Endothelial cell of umbilical vein (primary cell): ENCODE measurements around the gene IGFL1. TPM values are rescaled to one million over a fixed set of nuclear protein-coding genes. Genes with fewer than 3 reads are reported as not detected.

ENCODE experiments used
- BruUV-seq: library from RNA; stranded (reverse); fragments of 400-500 nt; replicated peaks from 2 replicates; lab custom pipeline; 2021; lab: Mats Ljungman, UMichigan
- CTCF ChIA-PET: fragments of 300-600, 350-600 bp; sonication (Branson Sonifier 250); formaldehyde crosslinking; loops from one replicate; lab custom pipeline; 2021; ENCODE audit warnings: antibody characterized with exemption, inconsistent platforms; lab: Charles Lee
- POLR2A ChIA-PET: fragments of 300-600, 350-600 bp; sonication (Branson Sonifier 250); formaldehyde crosslinking; loops from one replicate; lab custom pipeline; 2021; ENCODE audit warnings: antibody characterized with exemption, inconsistent platforms; lab: Charles Lee
- DNase-seq: peaks from one replicate; pipeline ENCODE4 v3.0.0-alpha.2; 2011; ENCODE audit warnings: low read depth, low spot score
- FAIRE-seq: peaks from 2 replicates; lab custom pipeline; 2011; peaks lifted over from hg19 to GRCh38; lab: Jason Lieb, UNC
- H2AFZ ChIP-seq: 2 replicates; pipeline ENCODE4 v1.6.0; 2012; ENCODE audit warnings: low read depth, low read length, control low read depth, inconsistent platforms
- H3K27ac ChIP-seq: 2 replicates; pipeline ENCODE4 v1.5.1; 2011; ENCODE audit warnings: low read depth, mild to moderate bottlenecking, control low read depth, low read length, moderate library complexity; ENCODE audit not compliant: insufficient read depth
- H3K27me3 ChIP-seq, 2 experiments: 2 replicates each; pipeline versions ENCODE4 v1.6.0 to v1.6.1; 2011; ENCODE audit warnings: low read length in 2 of 2, mixed read lengths in 1 of 2; ENCODE audit not compliant: control insufficient read depth in 2 of 2, insufficient read depth in 2 of 2
- H3K36me3 ChIP-seq, 2 experiments: 2 replicates in 1 of 2; 3 replicates in 1 of 2; pipeline ENCODE4 v1.5.1; 2011; ENCODE audit warnings: low read length in 2 of 2, mild to moderate bottlenecking in 1 of 2, moderate library complexity in 1 of 2; ENCODE audit not compliant: control insufficient read depth in 2 of 2, insufficient read depth in 2 of 2; ENCODE audit errors: extremely low read depth in 1 of 2
- H3K4me1 ChIP-seq: 3 replicates; pipeline ENCODE4 v1.5.1; 2011; ENCODE audit warnings: mild to moderate bottlenecking, low read length; ENCODE audit not compliant: control insufficient read depth, insufficient read depth; ENCODE audit errors: extremely low read depth
- H3K4me2 ChIP-seq: 2 replicates; pipeline ENCODE4 v1.6.1; 2011; ENCODE audit warnings: low read length, control low read depth, mixed read lengths; ENCODE audit not compliant: insufficient read depth
- H3K4me3 ChIP-seq, 3 experiments: fragments of 200-600 bp in 1 of 3; sonication (generic), shearing (Covaris generic) in 1 of 3; replicated peaks in 1 of 3; 2 replicates each; pipeline ENCODE4 v1.5.1; 2011 to 2016; ENCODE audit warnings: control low read depth in 3 of 3, low read length in 3 of 3, mild to moderate bottlenecking in 2 of 3, inconsistent platforms in 1 of 3, low read depth in 1 of 3, moderate library complexity in 1 of 3; ENCODE audit not compliant: insufficient read depth in 1 of 3
- H3K79me2 ChIP-seq: 2 replicates; pipeline ENCODE4 v1.6.0; 2012; ENCODE audit warnings: low read length, inconsistent platforms; ENCODE audit not compliant: control insufficient read depth, insufficient read depth
- H3K9ac ChIP-seq: replicated peaks from 2 replicates; pipeline ENCODE3; 2011; ENCODE audit warnings: low read length, control low read depth; ENCODE audit not compliant: insufficient read depth; ENCODE audit errors: extremely low read depth
- H3K9me1 ChIP-seq: replicated peaks from 3 replicates; pipeline ENCODE4 v1.6.0; 2011; ENCODE audit warnings: mild to moderate bottlenecking, low read length; ENCODE audit not compliant: control insufficient read depth, insufficient read depth; ENCODE audit errors: extremely low read depth
- H3K9me3 ChIP-seq: replicated peaks from 2 replicates; pipeline ENCODE4 v1.5.1; 2012; ENCODE audit warnings: low read length, inconsistent platforms; ENCODE audit not compliant: control insufficient read depth, insufficient read depth
- H4K20me1 ChIP-seq: replicated peaks from 2 replicates; pipeline ENCODE3; 2011; ENCODE audit warnings: mild to moderate bottlenecking, low read length; ENCODE audit not compliant: control insufficient read depth, insufficient read depth; ENCODE audit errors: extremely low read depth
- FOS ChIP-seq: IDR thresholded peaks from 2 replicates; pipeline ENCODE4 v1.6.1; 2011; ENCODE audit warnings: mild to moderate bottlenecking, low read length, moderate library complexity, borderline replicate concordance; ENCODE audit not compliant: insufficient read depth
- GATA2 ChIP-seq: IDR thresholded peaks from 2 replicates; pipeline ENCODE4 v1.7.0; 2011; ENCODE audit warnings: low read depth, mild to moderate bottlenecking, moderate library complexity, mixed read lengths, low read length; ENCODE audit not compliant: insufficient read length, insufficient read depth
- JUN ChIP-seq: IDR thresholded peaks from 2 replicates; pipeline ENCODE4 v1.6.1; 2011; ENCODE audit warnings: borderline replicate concordance, low read depth; ENCODE audit not compliant: insufficient read length, insufficient read depth
- dilution Hi-C: fragments of 300-500 bp; cut with MboI; formaldehyde crosslinking; loops from one replicate; pipeline ENCODE4 v1.15.0; 2019; ENCODE audit warnings: low sequenced_read_pairs; ENCODE audit not compliant: extremely low pct_ligation_motif_present
- intact Hi-C: fragments of 100-400 bp; cut with micrococcal nuclease; formaldehyde crosslinking; loops from one replicate; pipeline ENCODE4 v1.10.0; 2022
- polyA plus RNA-seq, 4 experiments: library from polyadenylated mRNA; depleted of rRNA in 3 of 4; stranded (reverse) in 3 of 4; unstranded in 1 of 4; fragments of >200 nt; gene quantifications; 2 replicates each; pipeline versions ENCODE4 v1.2.1 to v1.2.3, GENCODE V29; 2011 to 2012; ENCODE audit warnings: missing spikeins in 1 of 4
- total RNA-seq: library from RNA; stranded (reverse); gene quantifications from 2 replicates; pipeline ENCODE4 v1.2.3, GENCODE V29; 2021

IGFL1 gene
- total and polyA plus RNA-seq, 2 donors (not counting 3 experiments of a cell fraction or from before 2014, with no cell fraction given), result not detected

DNA sequence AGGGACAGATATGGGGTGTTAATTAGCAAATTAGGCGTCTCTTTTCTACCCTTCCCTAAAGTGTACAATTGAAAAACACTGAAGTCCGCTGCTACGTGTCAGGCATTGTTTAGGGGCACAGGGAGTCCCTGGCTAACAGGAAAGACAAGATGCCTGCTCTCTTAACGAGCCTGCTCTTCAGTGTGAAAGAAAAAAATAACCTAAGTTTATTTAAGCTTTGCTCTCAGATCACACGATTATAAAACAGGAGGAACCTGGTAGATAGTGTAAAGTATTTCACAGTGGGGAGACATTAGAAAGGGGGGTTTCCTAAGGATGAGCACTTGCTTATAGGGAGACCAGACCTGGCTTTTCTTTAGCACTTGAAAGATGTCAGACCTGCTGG, 42.8 kb upstream of the IGFL1 start:
- H3K36me3 ChIP-seq, result no peaks in the 10 kb centered on the region
- no peak for FAIRE-seq
- H3K9ac ChIP-seq, result no peak overlapping the region
- dilution Hi-C loops (no loop called here), intact Hi-C loops (no loop called here)
- BruUV-seq, result no TSS peak
- DNase-seq, result no peak
- no peaks in the 10 kb centered on the region for H3K79me2 ChIP-seq
- no peaks in the 10 kb centered on the region for H3K4me1 ChIP-seq
- no peak for TF ChIP-seq GATA2
- no peak for TF ChIP-seq FOS
- no peaks in the 10 kb centered on the region for H4K20me1 ChIP-seq
- no peak overlapping the region for H3K27ac ChIP-seq
- no peaks in the 10 kb centered on the region for H3K9me3 ChIP-seq
- peaks cover 6 to 16% of the 10 kb centered on the region in 2 experiments for H3K27me3 ChIP-seq
- ChIA-PET POLR2A (no interaction called here), CTCF (interaction anchor here (0.7 to 0.9 kb wide), 2 partner anchors 104 to 158 kb away, joined by 4 read pairs; no protein-coding TSS in a partner anchor)
- H2AFZ ChIP-seq, result no peak overlapping the region
- H3K4me2 ChIP-seq, result no peak overlapping the region
- H3K9me1 ChIP-seq, result no peaks in the 10 kb centered on the region
- H3K4me3 ChIP-seq, result no peak overlapping the region

DNA sequence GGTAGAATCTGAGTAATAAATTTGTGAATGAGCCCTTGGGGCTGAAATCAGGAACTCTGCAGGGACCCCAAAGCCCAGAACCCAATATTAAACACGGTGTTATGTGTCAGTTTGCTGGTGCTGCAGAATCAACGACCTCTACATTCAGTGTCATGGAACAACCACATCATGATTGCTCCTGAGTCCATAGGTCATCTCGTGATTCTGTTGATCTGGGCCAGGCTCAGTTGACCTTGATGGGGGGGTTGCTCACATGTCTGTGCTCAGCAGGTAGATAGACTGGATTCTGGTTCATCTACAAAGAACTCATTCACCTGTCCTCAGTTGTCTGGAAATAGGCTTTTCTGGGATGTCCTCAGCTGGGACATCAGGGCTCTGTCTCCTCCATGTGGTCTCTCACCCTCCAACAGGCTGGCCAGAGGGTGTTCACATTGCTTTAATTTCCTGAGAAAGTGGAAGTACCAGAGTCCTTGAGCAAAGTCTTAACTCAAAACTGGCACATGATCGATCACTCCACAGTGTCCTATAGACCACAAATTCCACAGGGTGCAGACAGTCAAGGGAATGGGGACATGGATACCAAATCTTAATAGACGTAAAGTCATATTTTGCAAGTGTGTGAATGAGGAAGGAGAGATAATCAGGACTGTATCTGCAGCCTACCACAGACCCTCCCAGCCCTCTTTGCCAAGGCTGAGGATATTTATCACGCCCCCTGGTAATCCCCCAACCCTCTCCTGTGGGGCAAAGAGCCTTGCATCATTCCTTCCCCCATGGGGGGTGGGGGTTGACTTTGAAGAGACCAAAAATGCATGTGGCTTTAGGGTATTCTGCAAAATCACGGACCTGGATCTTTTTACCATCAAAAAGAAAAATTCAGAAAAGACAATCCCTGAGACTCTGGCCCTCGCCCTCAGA, 39.3 kb upstream of the IGFL1 start:
- dilution Hi-C loops (no loop called here), intact Hi-C loops (loop anchor here (1.0 to 2.0 kb wide), 4 partner anchors 75 to 161 kb away; no protein-coding TSS in a partner anchor)
- no peak for FAIRE-seq
- Histone ChIP-seq H3K9me1 (no peaks in the 10 kb centered on the region), H3K4me1 (no peaks in the 10 kb centered on the region), H2AFZ (no peak overlapping the region), H3K4me2 (no peak overlapping the region), H3K4me3 (no peak overlapping the region), H3K27ac (no peak overlapping the region), H3K79me2 (no peaks in the 10 kb centered on the region), H4K20me1 (no peaks in the 10 kb centered on the region), H3K9ac (no peak overlapping the region), H3K36me3 (no peaks in the 10 kb centered on the region), H3K27me3 (peaks cover 3 to 21% of the 10 kb centered on the region in 2 experiments), H3K9me3 (no peaks in the 10 kb centered on the region)
- no TSS peak for BruUV-seq
- DNase-seq, result no peak
- ChIA-PET POLR2A (no interaction called here), CTCF (interaction anchor here (0.6 to 5.3 kb wide), 30 partner anchors 11 to 238 kb away, joined by 3 to 199 read pairs (median 4); partner anchors contain the start of gene IGFL1)
- no peak for TF ChIP-seq JUN
